ENCODE data around the gene IVL. TPM values are rescaled to one million over a fixed set of nuclear protein-coding genes. Genes with fewer than 3 reads are reported as not detected.

The IVL gene
- total and polyA plus RNA-seq, 8 donors = 0.02 TPM; not detected in 7

- DNase-seq = no peak
- no peak for FAIRE-seq
- no peak for TF ChIP-seq CTCF (IDR thresholded peaks at IDR 0.05)
- Histone ChIP-seq H3K4me3 (no peak overlapping the region), H3K36me3 (no peaks in the 10 kb centered on the region), H3K27ac (no peak overlapping the region), H3K9me3 (no peaks in the 10 kb centered on the region), H3K27me3 (no peaks in the 10 kb centered on the region), H3K4me1 (no peaks in the 10 kb centered on the region)
- no peak for ATAC-seq
- intact Hi-C loops (cut with DNase I) = no loop called here
- WGBS, 2 donors = 64 to 78% methylated on average over 4 of the region's 4 CpGs
Measured at GRCh38 chr1:152932170-152932811, 23.9 kb downstream of the IVL start.

GRCh38 chr1:152933196-152933595, 24.9 kb downstream of the IVL start:
- H3K27me3 ChIP-seq = no peaks in the 10 kb centered on the region
- intact Hi-C loops (cut with DNase I) = no loop called here
- 56 to 68% methylated on average over 2 of the region's 2 CpGs for WGBS, 2 donors
- H3K4me1 ChIP-seq = no peaks in the 10 kb centered on the region
- no peak for ATAC-seq
- FAIRE-seq = no peak
- no peak overlapping the region for H3K4me3 ChIP-seq
- H3K9me3 ChIP-seq = no peaks in the 10 kb centered on the region
- DNase-seq = no peak
- TF ChIP-seq CTCF (IDR thresholded peaks at IDR 0.05) = no peak
- H3K27ac ChIP-seq = no peak overlapping the region
- no peaks in the 10 kb centered on the region for H3K36me3 ChIP-seq

GRCh38 chr1:152940614-152941013, 32.3 kb downstream of the IVL start:
- ATAC-seq (no peak), FAIRE-seq (no peak), DNase-seq (no peak)
- Histone ChIP-seq H3K4me1 (no peaks in the 10 kb centered on the region), H3K36me3 (no peaks in the 10 kb centered on the region), H3K4me3 (no peak overlapping the region), H3K27me3 (no peaks in the 10 kb centered on the region), H3K27ac (no peak overlapping the region), H3K9me3 (no peaks in the 10 kb centered on the region)
- no peak for TF ChIP-seq CTCF (IDR thresholded peaks at IDR 0.05)
- intact Hi-C loops (cut with DNase I) = no loop called here
- WGBS, 2 donors = 84 to 85% methylated on average over 1 of the region's 1 CpG

GRCh38 chr1:152941037-152941711, 32.8 kb downstream of the IVL start:
- no peak overlapping the region for H3K27ac ChIP-seq
- 54 to 57% methylated on average over 8 of the region's 8 CpGs for WGBS, 2 donors

More at GRCh38 chr1:152941037-152941711, 32.8 kb downstream of the IVL start:
- no peak for TF ChIP-seq CTCF (IDR thresholded peaks at IDR 0.05)
- intact Hi-C loops (cut with DNase I) = no loop called here
- Histone ChIP-seq H3K4me3 (no peak overlapping the region), H3K36me3 (no peaks in the 10 kb centered on the region), H3K4me1 (no peaks in the 10 kb centered on the region), H3K27me3 (no peaks in the 10 kb centered on the region), H3K9me3 (no peaks in the 10 kb centered on the region)
- FAIRE-seq (no peak), DNase-seq (no peak), ATAC-seq (no peak)

Data from pancreas (tissue), 10 donors.